Measurements from ENCODE around the gene RASL10B. TPM values are rescaled to one million over a fixed set of nuclear protein-coding genes. Genes with fewer than 3 reads are reported as not detected.

The RASL10B gene
- total RNA-seq, 1 donor from 2014 or later, result 20.1 TPM

GRCh38 chr17:35747540-35748017, 16.1 kb downstream of the RASL10B start:
- H3K4me1 Mint-ChIP-seq, result peaks cover 12% of the 10 kb centered on the region
- no peak overlapping the region for H3K27ac Mint-ChIP-seq
- TF ChIP-seq CTCF (IDR thresholded peaks at IDR 0.05; ENCODE audit: unreplicated experiment), result peak; percentile 94
- peaks cover 49% of the 10 kb centered on the region for H3K27me3 Mint-ChIP-seq (ENCODE audit: low read depth)
- DNase-seq (ENCODE audit: low spot score in 2 of 2, unreplicated experiment in 2 of 2), result peak; percentile 70 to 86
- no peaks in the 10 kb centered on the region for H3K36me3 Mint-ChIP-seq
- H3K4me3 Mint-ChIP-seq, result no peak overlapping the region
- H3K9me3 Mint-ChIP-seq, result no peaks in the 10 kb centered on the region

- DNase-seq (ENCODE audit: low spot score in 2 of 2, unreplicated experiment in 2 of 2), result no peak
- Mint-ChIP-seq H3K27ac (no peak overlapping the region), H3K27me3 (ENCODE audit: low read depth) (peaks cover 48% of the 10 kb centered on the region), H3K36me3 (no peaks in the 10 kb centered on the region), H3K9me3 (no peaks in the 10 kb centered on the region), H3K4me3 (no peak overlapping the region), H3K4me1 (peaks cover 12% of the 10 kb centered on the region)
- TF ChIP-seq CTCF (IDR thresholded peaks at IDR 0.05; ENCODE audit: unreplicated experiment), result no peak
These were observed 17.0 kb downstream of the RASL10B start for GRCh38 chr17:35748341-35748841.

GRCh38 chr17:35748979-35749378, 17.5 kb downstream of the RASL10B start:
- H3K4me1 Mint-ChIP-seq, result peaks cover 10% of the 10 kb centered on the region
- H3K9me3 Mint-ChIP-seq, result no peaks in the 10 kb centered on the region
- DNase-seq (ENCODE audit: low spot score in 2 of 2, unreplicated experiment in 2 of 2), result no peak
- peaks cover 44% of the 10 kb centered on the region for H3K27me3 Mint-ChIP-seq (ENCODE audit: low read depth)
- no peaks in the 10 kb centered on the region for H3K36me3 Mint-ChIP-seq
- H3K27ac Mint-ChIP-seq, result no peak overlapping the region
- H3K4me3 Mint-ChIP-seq, result peak overlapping the region; percentile 33
- no peak for TF ChIP-seq CTCF (IDR thresholded peaks at IDR 0.05; ENCODE audit: unreplicated experiment)

GRCh38 chr17:35749560-35750412, 18.3 kb downstream of the RASL10B start:
- no peak for DNase-seq (ENCODE audit: low spot score in 2 of 2, unreplicated experiment in 2 of 2)

More at GRCh38 chr17:35749560-35750412, 18.3 kb downstream of the RASL10B start:
- Mint-ChIP-seq H3K27me3 (ENCODE audit: low read depth) (peaks cover 40% of the 10 kb centered on the region), H3K9me3 (no peaks in the 10 kb centered on the region), H3K36me3 (no peaks in the 10 kb centered on the region), H3K27ac (no peak overlapping the region), H3K4me3 (peak overlapping the region; percentile 40), H3K4me1 (peaks cover 10% of the 10 kb centered on the region)
- TF ChIP-seq CTCF (IDR thresholded peaks at IDR 0.05; ENCODE audit: unreplicated experiment), result no peak

All from mesothelial cell of epicardium (in vitro differentiated cells).